ENCODE results near the gene ASGR1.
"Not testable (repeated sequence)": the region's sequence is repeated elsewhere in the genome, so short reads cannot be mapped to it uniquely, and the experiment has no call there.

The ASGR1 gene

DNA sequence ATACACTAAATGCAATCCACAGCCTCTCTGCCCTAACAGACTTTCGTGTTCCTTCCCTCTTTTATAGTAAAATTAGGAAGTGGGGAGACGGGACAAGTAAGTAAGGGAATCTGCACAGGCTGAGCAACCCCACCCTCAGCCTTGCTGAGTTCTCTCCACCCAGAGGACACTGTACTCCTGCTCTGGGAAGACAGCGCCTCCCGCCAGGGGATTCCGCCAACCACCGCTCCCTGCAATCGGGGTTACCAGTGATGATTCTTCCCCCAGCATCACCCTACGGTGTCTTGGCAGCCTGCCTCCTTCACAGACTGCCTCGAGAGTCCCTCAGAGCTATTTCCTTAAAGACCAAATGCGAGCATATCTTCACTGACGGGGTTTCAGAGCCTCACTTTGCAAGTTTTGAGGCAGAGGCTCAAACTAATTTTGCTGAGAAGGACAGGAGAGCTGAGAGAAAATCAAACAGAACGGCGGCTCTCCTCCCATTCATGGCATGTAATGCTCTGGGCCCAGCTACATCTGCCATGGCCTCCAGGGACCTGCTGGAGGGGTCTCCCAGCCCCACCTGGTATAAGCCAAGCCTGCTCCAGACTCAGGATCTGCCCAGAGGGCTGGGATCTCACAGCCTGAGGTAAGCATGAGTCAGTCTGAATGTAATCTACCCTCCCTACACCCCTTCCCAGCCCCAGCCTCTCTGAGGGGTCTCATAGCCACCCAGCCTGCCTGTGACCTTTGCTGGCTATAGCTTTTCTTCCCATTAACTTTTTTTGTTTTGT is 41.8 kb downstream of the ASGR1 start:
- no peak overlapping the region for H3K9ac ChIP-seq (ENCODE audit: low read depth, low read length)

GRCh38 chr17:7136266-7136877 is 42.8 kb downstream of the ASGR1 start:
- Histone ChIP-seq H3K4me1 (ENCODE audit: control insufficient read depth, insufficient read depth, low read length) (peaks cover 9% of the 10 kb centered on the region), H3K27me3 (ENCODE audit: control insufficient read depth, insufficient read depth, low read length) (peaks cover 8% of the 10 kb centered on the region), H3K9ac (ENCODE audit: low read depth, low read length) (no peak overlapping the region), H3K9me3 (ENCODE audit: control insufficient read depth, insufficient read depth, low read length) (no peaks in the 10 kb centered on the region), H3K36me3 (ENCODE audit: control insufficient read depth, insufficient read depth, low read length) (no peaks in the 10 kb centered on the region), H3K4me3 (ENCODE audit: low read depth, low read length) (no peak overlapping the region)

More for the DNA sequence above, 41.8 kb downstream of the ASGR1 start:
- Histone ChIP-seq H3K9me3 (ENCODE audit: control insufficient read depth, insufficient read depth, low read length) (no peaks in the 10 kb centered on the region), H3K4me1 (ENCODE audit: control insufficient read depth, insufficient read depth, low read length) (peaks cover 8% of the 10 kb centered on the region), H3K36me3 (ENCODE audit: control insufficient read depth, insufficient read depth, low read length) (no peaks in the 10 kb centered on the region), H3K4me3 (ENCODE audit: low read depth, low read length) (no peak overlapping the region), H3K27me3 (ENCODE audit: control insufficient read depth, insufficient read depth, low read length) (peaks cover 8% of the 10 kb centered on the region)

DNA sequence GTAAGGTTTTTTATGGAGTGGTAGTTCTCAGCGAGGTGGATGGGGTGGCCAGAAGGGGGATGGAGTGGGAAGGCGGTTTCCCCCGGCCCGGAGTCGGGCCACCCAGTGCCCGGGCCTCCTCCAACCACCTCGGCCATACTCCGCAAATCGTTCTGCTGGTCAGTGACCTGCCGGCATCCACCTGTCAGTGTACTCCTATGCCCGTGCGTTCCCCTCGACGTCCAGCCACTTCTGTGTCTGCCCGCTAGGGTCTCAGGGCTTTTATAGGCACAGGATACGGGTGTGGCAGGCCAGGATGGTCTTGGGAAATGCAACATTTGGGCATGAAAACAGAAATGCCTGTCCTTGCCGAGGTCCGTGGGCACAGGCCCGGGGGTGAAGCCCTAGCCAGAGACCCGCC is 45.3 kb downstream of the ASGR1 start:
- Histone ChIP-seq H3K4me1 (ENCODE audit: control insufficient read depth, insufficient read depth, low read length) (peaks cover 15% of the 10 kb centered on the region), H3K9ac (ENCODE audit: low read depth, low read length) (no peak overlapping the region), H3K4me3 (ENCODE audit: low read depth, low read length) (peak overlapping the region; percentile 45)

GRCh38 chr17:7133424-7133823 is 45.7 kb downstream of the ASGR1 start:
- peaks cover 14% of the 10 kb centered on the region for H3K4me1 ChIP-seq (ENCODE audit: control insufficient read depth, insufficient read depth, low read length)
- no peaks in the 10 kb centered on the region for H3K36me3 ChIP-seq (ENCODE audit: control insufficient read depth, insufficient read depth, low read length)
- peaks cover 8% of the 10 kb centered on the region for H3K27me3 ChIP-seq (ENCODE audit: control insufficient read depth, insufficient read depth, low read length)
- H3K9me3 ChIP-seq (ENCODE audit: control insufficient read depth, insufficient read depth, low read length) = no peaks in the 10 kb centered on the region
- no peak overlapping the region for H3K9ac ChIP-seq (ENCODE audit: low read depth, low read length)
- H3K4me3 ChIP-seq (ENCODE audit: low read depth, low read length) = peak overlapping the region; percentile 45

More for the DNA sequence above, 45.3 kb downstream of the ASGR1 start:
- no peaks in the 10 kb centered on the region for H3K9me3 ChIP-seq (ENCODE audit: control insufficient read depth, insufficient read depth, low read length)
- H3K27me3 ChIP-seq (ENCODE audit: control insufficient read depth, insufficient read depth, low read length) = peaks cover 8% of the 10 kb centered on the region
- H3K36me3 ChIP-seq (ENCODE audit: control insufficient read depth, insufficient read depth, low read length) = no peaks in the 10 kb centered on the region

- Histone ChIP-seq H3K9ac (ENCODE audit: low read depth, low read length) (no peak overlapping the region), H3K9me3 (ENCODE audit: control insufficient read depth, insufficient read depth, low read length) (no peaks in the 10 kb centered on the region)
These were observed 46.6 kb downstream of the ASGR1 start for GRCh38 chr17:7132511-7133094.

GRCh38 chr17:7131423-7131791 is 47.8 kb downstream of the ASGR1 start:
- Histone ChIP-seq H3K36me3 (ENCODE audit: control insufficient read depth, insufficient read depth, low read length) (no peaks in the 10 kb centered on the region), H3K9me3 (ENCODE audit: control insufficient read depth, insufficient read depth, low read length) (no peaks in the 10 kb centered on the region), H3K4me1 (ENCODE audit: control insufficient read depth, insufficient read depth, low read length) (peaks cover 14% of the 10 kb centered on the region), H3K27me3 (ENCODE audit: control insufficient read depth, insufficient read depth, low read length) (peaks cover 8% of the 10 kb centered on the region), H3K4me3 (ENCODE audit: low read depth, low read length) (peak overlapping the region; percentile 8), H3K9ac (ENCODE audit: low read depth, low read length) (no peak overlapping the region)

More at GRCh38 chr17:7132511-7133094, 46.6 kb downstream of the ASGR1 start:
- Histone ChIP-seq H3K27me3 (ENCODE audit: control insufficient read depth, insufficient read depth, low read length) (peaks cover 8% of the 10 kb centered on the region), H3K4me1 (ENCODE audit: control insufficient read depth, insufficient read depth, low read length) (peaks cover 14% of the 10 kb centered on the region), H3K4me3 (ENCODE audit: low read depth, low read length) (peak overlapping the region; percentile 1), H3K36me3 (ENCODE audit: control insufficient read depth, insufficient read depth, low read length) (no peaks in the 10 kb centered on the region)

DNA sequence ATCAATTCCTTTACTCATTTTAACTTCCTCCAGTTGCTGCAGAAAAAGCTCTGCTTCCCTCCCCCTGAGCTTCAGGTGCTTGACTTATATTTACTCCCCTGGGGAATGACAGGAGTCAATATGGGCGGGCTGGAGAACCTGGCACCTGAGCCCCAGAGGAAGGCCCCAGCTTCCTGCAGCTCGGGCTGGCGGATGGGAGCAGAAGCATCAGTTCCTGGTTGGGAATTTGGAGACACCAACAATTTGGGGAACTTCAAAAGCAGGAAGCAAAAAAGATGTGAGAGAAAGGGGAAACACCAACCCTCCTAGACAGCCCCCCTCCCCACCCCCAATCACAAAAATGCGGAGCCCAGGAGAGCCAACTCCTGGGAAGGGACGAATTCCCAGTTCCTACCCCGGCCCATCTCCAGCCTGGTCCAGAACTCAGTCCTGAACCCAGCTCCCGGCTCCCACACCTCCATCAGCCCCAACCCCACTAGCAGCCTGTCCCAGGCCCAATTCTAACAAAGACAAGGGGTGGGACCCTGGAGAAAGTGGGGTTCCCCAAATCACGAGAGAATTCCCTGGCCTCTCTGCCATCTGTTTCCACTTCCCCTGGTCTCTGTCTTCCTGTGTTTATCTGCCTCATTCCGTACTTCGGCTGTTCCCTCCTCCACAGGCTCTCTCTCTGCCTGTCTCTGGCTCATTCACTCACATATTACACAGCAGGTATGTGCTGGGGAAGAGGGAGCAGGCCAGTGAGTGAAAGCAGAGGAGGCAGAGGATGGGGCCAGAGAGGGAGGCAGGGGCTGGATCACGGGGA is 48.3 kb downstream of the ASGR1 start:
- peak overlapping the region; percentile 8 for H3K4me3 ChIP-seq (ENCODE audit: low read depth, low read length)
- no peaks in the 10 kb centered on the region for H3K9me3 ChIP-seq (ENCODE audit: control insufficient read depth, insufficient read depth, low read length)
- no peaks in the 10 kb centered on the region for H3K36me3 ChIP-seq (ENCODE audit: control insufficient read depth, insufficient read depth, low read length)
- H3K27me3 ChIP-seq (ENCODE audit: control insufficient read depth, insufficient read depth, low read length) = peaks cover 8% of the 10 kb centered on the region
- H3K4me1 ChIP-seq (ENCODE audit: control insufficient read depth, insufficient read depth, low read length) = peaks cover 14% of the 10 kb centered on the region
- no peak overlapping the region for H3K9ac ChIP-seq (ENCODE audit: low read depth, low read length)

DNA sequence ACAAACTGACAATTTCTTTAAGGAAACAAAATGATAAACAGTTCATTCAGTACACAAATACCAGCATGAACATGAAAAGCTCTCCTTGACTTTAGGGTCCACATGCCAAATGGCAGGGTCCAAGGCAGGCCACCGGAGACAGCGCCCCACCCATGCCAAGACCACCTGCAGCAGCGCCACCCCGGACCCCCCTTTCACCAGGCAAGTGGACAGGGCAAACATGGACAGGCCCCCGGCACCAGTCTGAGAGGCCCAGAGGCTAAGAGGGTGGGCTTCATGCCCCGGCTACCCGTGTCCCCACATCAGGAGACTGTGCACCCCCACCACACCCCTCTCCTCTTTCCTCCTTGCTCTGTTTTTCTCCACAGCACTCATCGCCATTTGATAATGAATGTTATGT is 49.9 kb downstream of the ASGR1 start:
- no peak overlapping the region for H3K9ac ChIP-seq (ENCODE audit: low read depth, low read length)

DNA sequence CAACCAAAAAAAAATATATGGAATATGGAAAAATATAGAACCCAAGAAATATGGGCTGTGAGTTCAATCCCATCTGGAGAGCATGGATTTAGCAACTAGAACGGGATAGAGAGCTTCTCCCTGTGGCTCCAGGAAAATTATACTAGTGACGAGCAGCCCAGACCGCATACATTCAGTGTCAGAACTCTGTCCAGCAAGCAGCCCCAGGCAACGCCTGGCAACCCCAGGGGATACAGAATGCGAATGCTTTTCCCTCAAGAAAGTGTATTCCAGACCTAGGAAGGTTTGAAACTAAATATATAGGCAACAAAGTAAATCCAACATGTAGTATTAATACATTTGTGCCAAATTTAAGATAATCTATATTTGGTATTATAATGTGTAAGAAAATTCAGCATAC is 51.0 kb downstream of the ASGR1 start:
- Histone ChIP-seq H3K4me1 (ENCODE audit: control insufficient read depth, insufficient read depth, low read length) (peaks cover 14% of the 10 kb centered on the region), H3K36me3 (ENCODE audit: control insufficient read depth, insufficient read depth, low read length) (no peaks in the 10 kb centered on the region), H3K4me3 (ENCODE audit: low read depth, low read length) (no peak overlapping the region), H3K9ac (ENCODE audit: low read depth, low read length) (no peak overlapping the region), H3K9me3 (ENCODE audit: control insufficient read depth, insufficient read depth, low read length) (no peaks in the 10 kb centered on the region), H3K27me3 (ENCODE audit: control insufficient read depth, insufficient read depth, low read length) (no peaks in the 10 kb centered on the region)

More for the DNA sequence above, 49.9 kb downstream of the ASGR1 start:
- H3K36me3 ChIP-seq (ENCODE audit: control insufficient read depth, insufficient read depth, low read length) = no peaks in the 10 kb centered on the region
- H3K9me3 ChIP-seq (ENCODE audit: control insufficient read depth, insufficient read depth, low read length) = no peaks in the 10 kb centered on the region
- H3K27me3 ChIP-seq (ENCODE audit: control insufficient read depth, insufficient read depth, low read length) = peaks cover 4% of the 10 kb centered on the region
- no peak overlapping the region for H3K4me3 ChIP-seq (ENCODE audit: low read depth, low read length)
- H3K4me1 ChIP-seq (ENCODE audit: control insufficient read depth, insufficient read depth, low read length) = peaks cover 14% of the 10 kb centered on the region

GRCh38 chr17:7127501-7127900 is 51.7 kb downstream of the ASGR1 start:
- not testable (repeated sequence) for H3K9ac ChIP-seq (ENCODE audit: low read depth, low read length)
- H3K4me1 ChIP-seq (ENCODE audit: control insufficient read depth, insufficient read depth, low read length) = peaks cover 13% of the 10 kb centered on the region

DNA sequence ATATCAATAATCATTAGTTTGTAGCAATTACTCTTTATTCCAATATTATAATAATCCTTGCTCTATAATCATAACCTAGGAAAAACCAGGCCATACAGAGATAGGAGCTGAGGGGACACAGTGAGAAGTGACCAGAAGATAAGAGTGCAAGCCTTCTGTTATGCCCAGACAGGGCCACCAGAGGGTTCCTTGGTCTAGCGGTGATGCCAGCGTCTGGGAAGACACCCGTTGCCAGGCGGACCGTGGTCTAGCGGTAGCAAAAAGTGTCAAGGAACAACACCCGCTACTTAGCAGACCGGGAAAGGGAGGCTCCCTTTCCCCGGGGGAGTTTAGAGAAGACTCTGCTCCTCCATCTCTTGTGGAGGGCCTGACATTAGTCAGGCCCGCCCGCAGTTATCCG is 52.8 kb downstream of the ASGR1 start:
- H3K4me1 ChIP-seq (ENCODE audit: control insufficient read depth, insufficient read depth, low read length) = peaks cover 12% of the 10 kb centered on the region
- H3K9ac ChIP-seq (ENCODE audit: low read depth, low read length); H3K36me3 ChIP-seq (ENCODE audit: control insufficient read depth, insufficient read depth, low read length); H3K27me3 ChIP-seq (ENCODE audit: control insufficient read depth, insufficient read depth, low read length); H3K4me3 ChIP-seq (ENCODE audit: low read depth, low read length); H3K9me3 ChIP-seq (ENCODE audit: control insufficient read depth, insufficient read depth, low read length): not testable (repeated sequence)

More at GRCh38 chr17:7127501-7127900, 51.7 kb downstream of the ASGR1 start:
- not testable (repeated sequence) for H3K9me3 ChIP-seq (ENCODE audit: control insufficient read depth, insufficient read depth, low read length); H3K27me3 ChIP-seq (ENCODE audit: control insufficient read depth, insufficient read depth, low read length); H3K36me3 ChIP-seq (ENCODE audit: control insufficient read depth, insufficient read depth, low read length); H3K4me3 ChIP-seq (ENCODE audit: low read depth, low read length)

Measured in iPS-15b (cell line).